HG02884 (cell line): Measurements from ENCODE around the gene SLC39A1.
A peak's percentile ranks its signal among the peaks of the same experiment; 100 is the strongest.
"Not testable (repeated sequence)": the region's sequence is repeated elsewhere in the genome, so short reads cannot be mapped to it uniquely, and the experiment has no call there.

Experiments
- ATAC-seq: cut with Tn5 transposase; IDR thresholded peaks from one replicate; pipeline ENCODE4 v1.9.1; 2021; ENCODE audit warnings: mild to moderate bottlenecking, moderate library complexity; ENCODE audit not compliant: unreplicated experiment

Gene SLC39A1

GRCh38 chr1:153932156-153933131 lies 30.9 kb downstream of the SLC39A1 start:
- ATAC-seq = no peak

- no peak for ATAC-seq
Measured at GRCh38 chr1:153929981-153930948, 33.1 kb downstream of the SLC39A1 start.

- ATAC-seq = no peak
Measured at GRCh38 chr1:153929426-153929825, 33.9 kb downstream of the SLC39A1 start.

GRCh38 chr1:153928791-153929341 lies 34.5 kb downstream of the SLC39A1 start:
- no peak for ATAC-seq

- no peak for ATAC-seq
Measured at GRCh38 chr1:153928245-153928644, 35.1 kb downstream of the SLC39A1 start.

- ATAC-seq = no peak
Measured at GRCh38 chr1:153926405-153926804, 36.9 kb downstream of the SLC39A1 start.

GRCh38 chr1:153922972-153923925 lies 40.1 kb downstream of the SLC39A1 start, which contains the start of gene GATAD2B:
Gene GATAD2B (minus strand): TSS chr1:153922972. CDS start chr1:153828347, 94,625 bp downstream.
- ATAC-seq = peak; percentile 89

- ATAC-seq = peak; percentile 23
Measured at GRCh38 chr1:153922076-153922971, 41.0 kb downstream of the SLC39A1 start.

- no peak for ATAC-seq
Measured at GRCh38 chr1:153921803-153922075, 41.6 kb downstream of the SLC39A1 start.

- ATAC-seq = no peak
Measured at GRCh38 chr1:153921080-153921802, 42.1 kb downstream of the SLC39A1 start.

- ATAC-seq = no peak
Measured at GRCh38 chr1:153919876-153920852, 43.2 kb downstream of the SLC39A1 start.

- ATAC-seq = no peak
Measured at GRCh38 chr1:153916297-153916696, 47.0 kb downstream of the SLC39A1 start.

- ATAC-seq = no peak
Measured at GRCh38 chr1:153912349-153912748, 51.0 kb downstream of the SLC39A1 start.

GRCh38 chr1:153910560-153910959 lies 52.8 kb downstream of the SLC39A1 start:
- ATAC-seq = not testable (repeated sequence)
